Measurements from ENCODE around the gene BCO1.
A peak's percentile ranks its signal among the peaks of the same experiment; 100 is the strongest.

BCO1 gene

GRCh38 chr16:81251871-81252270 is 13.4 kb downstream of the BCO1 start:
- no peak for TF ChIP-seq CTCF (IDR thresholded peaks at IDR 0.05; ENCODE audit: low read depth, low read length)
- H3K4me3 ChIP-seq (ENCODE audit: low read depth, low read length) = no peak overlapping the region

- H3K4me3 ChIP-seq (ENCODE audit: low read depth, low read length) = no peak overlapping the region
- no peak for TF ChIP-seq CTCF (IDR thresholded peaks at IDR 0.05; ENCODE audit: low read depth, low read length)
These were observed 14.7 kb downstream of the BCO1 start for GRCh38 chr16:81253141-81253540.

GRCh38 chr16:81254922-81255526 is 16.5 kb downstream of the BCO1 start:
- no peak overlapping the region for H3K4me3 ChIP-seq (ENCODE audit: low read depth, low read length)
- TF ChIP-seq CTCF (IDR thresholded peaks at IDR 0.05; ENCODE audit: low read depth, low read length) = no peak

GRCh38 chr16:81259916-81260315 is 21.4 kb downstream of the BCO1 start:
- TF ChIP-seq CTCF (IDR thresholded peaks at IDR 0.05; ENCODE audit: low read depth, low read length) = no peak
- no peak overlapping the region for H3K4me3 ChIP-seq (ENCODE audit: low read depth, low read length)

- peak; percentile 76 for TF ChIP-seq CTCF (IDR thresholded peaks at IDR 0.05; ENCODE audit: low read depth, low read length)
- H3K4me3 ChIP-seq (ENCODE audit: low read depth, low read length) = no peak overlapping the region
These were observed 22.7 kb downstream of the BCO1 start for GRCh38 chr16:81261049-81261648.

- TF ChIP-seq CTCF (IDR thresholded peaks at IDR 0.05; ENCODE audit: low read depth, low read length) = no peak
- no peak overlapping the region for H3K4me3 ChIP-seq (ENCODE audit: low read depth, low read length)
These were observed 25.2 kb downstream of the BCO1 start for GRCh38 chr16:81263470-81264220.

- H3K4me3 ChIP-seq (ENCODE audit: low read depth, low read length) = no peak overlapping the region
- TF ChIP-seq CTCF (IDR thresholded peaks at IDR 0.05; ENCODE audit: low read depth, low read length) = no peak
These were observed 25.9 kb downstream of the BCO1 start for GRCh38 chr16:81264386-81264785.

Measured in WI38 (cell line).